Activated T-helper 1 cell treated with anti-CD3 and anti-CD28 coated beads, Interleukin-12 subunit alpha, Interleukin-12 subunit beta, Interleukin-2, Interleukin-4 antibody, amounts not matched to agents 30 ng/mL and 10 ng/mL and 1 ng/mL, durations not matched to agents 14 hours and 24 hours and 36 hours (primary cell): ENCODE results near the gene WDR73. TPM values are rescaled to one million over a fixed set of nuclear protein-coding genes. Genes with fewer than 3 reads are reported as not detected.
"Not testable (repeated sequence)": the region's sequence is repeated elsewhere in the genome, so short reads cannot be mapped to it uniquely, and the experiment has no call there.

Experiments used
- DNase-seq: peaks from one replicate; pipeline ENCODE4 v3.0.0; 2021; ENCODE audit warnings: low spot score
- H3K27ac Mint-ChIP-seq: one replicate; pipeline ENCODE4 v1.8.0; 2021; ENCODE audit warnings: mild to moderate bottlenecking, mixed read lengths
- H3K27me3 Mint-ChIP-seq: one replicate; pipeline ENCODE4 v1.8.0; 2022; ENCODE audit warnings: mild to moderate bottlenecking, moderate library complexity, mixed read lengths; ENCODE audit not compliant: insufficient read depth
- H3K36me3 Mint-ChIP-seq: one replicate; pipeline ENCODE4 v1.8.0; 2021; ENCODE audit warnings: low read depth, mixed read lengths
- H3K4me1 Mint-ChIP-seq: one replicate; pipeline ENCODE4 v1.8.0; 2021; ENCODE audit warnings: low read depth, mixed read lengths
- H3K4me3 Mint-ChIP-seq: one replicate; pipeline ENCODE4 v1.8.0; 2021; ENCODE audit warnings: mild to moderate bottlenecking, moderate library complexity, mixed read lengths
- H3K9me3 Mint-ChIP-seq: one replicate; pipeline ENCODE4 v1.8.0; 2021; ENCODE audit warnings: mixed read lengths
- intact Hi-C: fragments of 100-400 bp; cut with micrococcal nuclease; formaldehyde crosslinking; loops from one replicate; pipeline ENCODE4 v1.15.1; 2024
- total RNA-seq: library from RNA; stranded (reverse); gene quantifications from 2 replicates; pipeline ENCODE4 v1.2.3, GENCODE V29; 2022

Gene WDR73
- total RNA-seq, 1 donor from 2014 or later = 33.5 TPM

DNA sequence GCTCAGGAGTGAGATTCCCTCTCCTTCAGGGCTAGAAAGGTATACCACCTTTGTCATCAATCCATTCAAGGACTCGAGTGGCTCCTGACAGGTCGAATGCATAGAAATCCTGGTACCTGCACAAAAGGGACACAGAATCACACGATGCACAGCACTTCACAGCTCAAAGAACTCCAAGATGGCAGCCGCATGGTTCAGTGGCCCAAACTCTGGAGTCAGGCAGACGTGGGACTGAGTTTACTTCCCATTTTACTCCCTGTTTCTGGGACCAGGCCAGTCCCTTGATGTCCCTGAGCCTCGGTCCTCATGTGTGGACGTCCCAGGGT, 536 bp downstream of the WDR73 start:
- Mint-ChIP-seq H3K27ac (peak overlapping the region; percentile 96), H3K4me3 (peak overlapping the region; percentile 99), H3K9me3 (no peaks in the 10 kb centered on the region), H3K27me3 (no peaks in the 10 kb centered on the region), H3K36me3 (peaks cover 17% of the 10 kb centered on the region), H3K4me1 (peaks cover 37% of the 10 kb centered on the region)
- no peak for DNase-seq
- intact Hi-C loops = no loop called here

DNA sequence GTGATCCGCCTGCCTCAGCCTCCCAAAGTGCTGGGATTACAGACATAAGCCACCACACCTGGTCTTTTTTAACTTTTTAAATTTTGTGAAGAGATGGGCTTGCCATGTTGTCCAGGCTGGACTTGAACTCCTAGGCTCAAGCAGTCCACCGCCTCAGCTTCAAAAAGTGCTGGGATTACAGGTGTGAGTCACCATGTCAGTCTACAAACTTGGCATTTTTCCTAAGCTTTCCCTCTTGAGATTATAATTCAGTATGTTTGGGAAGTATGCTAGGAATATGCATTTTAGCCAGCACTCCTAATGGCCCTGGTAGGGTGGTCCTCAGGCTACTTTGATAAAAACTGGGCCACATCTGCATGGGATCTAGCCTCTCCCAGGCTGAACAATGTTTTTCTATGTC, 4.4 kb downstream of the WDR73 start:
- H3K9me3 Mint-ChIP-seq = no peaks in the 10 kb centered on the region
- no peak for DNase-seq
- peaks cover 35% of the 10 kb centered on the region for H3K4me1 Mint-ChIP-seq
- intact Hi-C loops = no loop called here
- H3K36me3 Mint-ChIP-seq = peaks cover 36% of the 10 kb centered on the region
- no peak overlapping the region for H3K27ac Mint-ChIP-seq
- no peaks in the 10 kb centered on the region for H3K27me3 Mint-ChIP-seq
- H3K4me3 Mint-ChIP-seq = no peak overlapping the region

DNA sequence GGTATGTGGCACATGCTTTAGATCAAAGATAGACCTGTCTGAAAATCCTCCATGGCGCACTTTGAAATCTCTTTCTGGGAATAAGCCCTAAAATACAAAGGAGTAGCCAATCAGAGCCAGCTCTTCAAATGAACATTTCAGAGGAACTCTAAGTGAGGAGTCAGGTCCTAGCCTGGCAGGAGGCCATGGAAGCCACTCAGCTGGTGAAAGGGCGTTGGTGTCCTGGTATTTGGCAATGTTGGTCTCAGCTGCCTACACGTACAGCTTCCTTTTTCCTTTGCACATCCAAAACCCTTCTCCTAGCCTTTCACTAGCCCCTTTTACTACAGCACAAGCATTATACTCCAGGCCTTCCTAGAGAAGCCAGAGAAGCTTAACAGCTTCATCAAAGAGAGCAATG, 5.5 kb downstream of the WDR73 start:
- H3K27ac Mint-ChIP-seq = no peak overlapping the region
- H3K36me3 Mint-ChIP-seq = peaks cover 40% of the 10 kb centered on the region
- intact Hi-C loops = no loop called here

DNA sequence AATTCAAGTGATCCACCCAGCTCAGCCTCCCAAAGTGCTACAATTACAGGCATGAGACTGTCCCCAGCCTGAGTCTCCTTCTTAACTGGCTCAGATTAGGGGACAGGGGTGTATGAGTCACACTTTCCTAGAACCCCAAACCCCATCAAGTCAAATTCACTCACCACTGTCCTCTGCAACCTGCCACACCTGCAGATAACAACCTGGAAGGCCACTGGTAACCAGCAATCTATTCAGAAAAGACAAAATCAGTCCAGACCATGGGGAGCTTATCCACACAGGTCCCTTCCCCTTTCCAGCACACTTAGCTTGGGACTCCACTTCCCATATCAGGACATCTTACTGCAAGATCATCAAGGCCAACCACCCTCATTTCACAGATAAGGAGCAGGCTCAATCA, 6.4 kb downstream of the WDR73 start:
- H3K27me3 Mint-ChIP-seq = no peaks in the 10 kb centered on the region
- peaks cover 28% of the 10 kb centered on the region for H3K4me1 Mint-ChIP-seq
- intact Hi-C loops = no loop called here
- H3K4me3 Mint-ChIP-seq = no peak overlapping the region
- H3K27ac Mint-ChIP-seq = no peak overlapping the region
- DNase-seq = no peak
- no peaks in the 10 kb centered on the region for H3K9me3 Mint-ChIP-seq
- H3K36me3 Mint-ChIP-seq = peaks cover 45% of the 10 kb centered on the region

More for the DNA sequence above, 5.5 kb downstream of the WDR73 start:
- Mint-ChIP-seq H3K9me3 (no peaks in the 10 kb centered on the region), H3K4me3 (no peak overlapping the region), H3K27me3 (no peaks in the 10 kb centered on the region), H3K4me1 (peaks cover 29% of the 10 kb centered on the region)
- no peak for DNase-seq

DNA sequence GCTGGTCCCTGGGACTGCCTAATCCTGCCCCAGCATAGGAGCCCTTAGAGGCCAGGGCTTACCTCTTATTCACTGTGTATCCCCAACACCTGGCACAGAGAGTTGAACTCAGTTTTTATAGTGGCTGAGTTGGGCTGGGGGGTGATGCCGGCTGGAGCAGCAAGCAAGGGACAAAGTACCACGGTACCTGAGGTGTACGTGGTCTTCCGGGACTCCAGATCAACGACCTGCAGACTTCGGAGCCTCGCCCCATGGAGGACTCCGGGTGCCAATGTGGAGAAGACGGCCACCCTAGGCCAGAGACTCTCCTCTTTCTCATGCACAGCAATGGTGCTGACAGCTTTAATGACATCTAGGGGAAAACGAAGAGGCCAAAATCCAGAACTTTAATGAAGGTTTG, 8.1 kb downstream of the WDR73 start:
- no peak for DNase-seq
- intact Hi-C loops = no loop called here
- Mint-ChIP-seq H3K36me3 (peaks cover 38% of the 10 kb centered on the region), H3K27me3 (no peaks in the 10 kb centered on the region), H3K4me1 (peaks cover 16% of the 10 kb centered on the region), H3K4me3 (no peak overlapping the region), H3K9me3 (no peaks in the 10 kb centered on the region), H3K27ac (no peak overlapping the region)

DNA sequence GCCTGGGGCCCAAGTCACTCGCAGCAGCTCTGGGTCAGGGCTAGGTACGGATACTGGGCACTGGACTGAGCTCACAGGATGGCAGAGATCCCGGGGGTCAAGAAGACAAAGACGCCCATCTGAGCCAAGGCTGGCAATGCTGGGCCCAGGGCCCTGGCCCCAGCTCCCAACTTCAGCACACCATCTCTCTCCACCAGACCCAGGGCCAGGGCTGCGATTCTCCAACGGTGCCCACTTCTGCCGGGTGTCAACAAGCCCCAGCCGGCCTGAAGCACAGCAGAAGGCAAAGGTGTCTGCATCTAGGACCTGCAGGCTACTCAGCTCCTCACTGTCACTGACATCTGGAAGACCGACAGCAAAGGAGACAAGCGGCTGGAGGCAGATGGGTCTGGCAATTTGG, 8.6 kb downstream of the WDR73 start:
- intact Hi-C loops = no loop called here
- no peak overlapping the region for H3K4me3 Mint-ChIP-seq
- H3K9me3 Mint-ChIP-seq = no peaks in the 10 kb centered on the region
- H3K4me1 Mint-ChIP-seq = peaks cover 16% of the 10 kb centered on the region
- H3K27me3 Mint-ChIP-seq = no peaks in the 10 kb centered on the region
- H3K27ac Mint-ChIP-seq = peak overlapping the region; percentile 40
- peaks cover 42% of the 10 kb centered on the region for H3K36me3 Mint-ChIP-seq
- DNase-seq = no peak

DNA sequence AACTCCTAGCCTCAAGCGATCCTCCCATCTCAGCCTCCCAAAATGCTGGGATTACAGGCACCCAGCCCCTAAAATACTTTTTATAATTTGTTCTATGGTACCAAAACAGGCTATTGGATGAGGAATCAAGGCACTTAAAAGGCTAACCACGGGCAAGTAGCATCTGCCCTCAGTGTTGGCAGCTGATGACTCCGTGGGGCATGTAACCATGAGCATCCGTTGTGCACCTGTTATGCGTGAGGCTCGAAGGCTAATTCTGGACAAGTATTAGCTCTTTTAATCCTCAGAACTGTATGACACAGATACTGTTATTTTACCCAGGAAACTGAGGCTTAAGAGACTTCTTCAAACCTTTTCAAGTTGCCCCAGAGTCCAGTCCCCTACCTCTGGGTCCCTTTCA, 10.2 kb downstream of the WDR73 start:
- peaks cover 46% of the 10 kb centered on the region for H3K36me3 Mint-ChIP-seq
- H3K27ac Mint-ChIP-seq = no peak overlapping the region

DNA sequence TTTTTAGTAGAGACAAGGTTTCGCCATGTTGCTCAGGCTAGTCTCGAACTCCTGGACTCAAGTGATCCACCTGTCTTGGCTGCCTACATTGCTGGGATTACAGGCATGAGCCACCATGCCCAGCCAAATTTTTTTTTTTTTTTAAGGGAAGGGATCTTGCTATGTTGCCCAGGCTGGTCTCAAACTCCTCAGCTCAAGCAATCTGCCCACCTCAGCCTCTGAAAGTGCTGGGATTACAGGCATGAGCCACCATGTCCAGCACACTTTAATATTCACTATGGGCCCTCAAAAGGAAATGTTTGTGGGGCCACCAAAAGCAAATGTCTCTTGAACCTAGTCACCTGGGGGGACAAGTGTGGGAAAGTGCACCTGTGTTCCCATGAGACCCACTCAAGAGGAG, 11.4 kb downstream of the WDR73 start:
- H3K36me3 Mint-ChIP-seq = peaks cover 48% of the 10 kb centered on the region
- H3K9me3 Mint-ChIP-seq, DNase-seq, H3K27ac Mint-ChIP-seq, H3K4me3 Mint-ChIP-seq, H3K4me1 Mint-ChIP-seq, intact Hi-C loops, H3K27me3 Mint-ChIP-seq: not testable (repeated sequence)

More for the DNA sequence above, 10.2 kb downstream of the WDR73 start:
- Mint-ChIP-seq H3K9me3 (no peaks in the 10 kb centered on the region), H3K27me3 (no peaks in the 10 kb centered on the region), H3K4me1 (peaks cover 11% of the 10 kb centered on the region), H3K4me3 (no peak overlapping the region)
- DNase-seq = no peak
- intact Hi-C loops = no loop called here

DNA sequence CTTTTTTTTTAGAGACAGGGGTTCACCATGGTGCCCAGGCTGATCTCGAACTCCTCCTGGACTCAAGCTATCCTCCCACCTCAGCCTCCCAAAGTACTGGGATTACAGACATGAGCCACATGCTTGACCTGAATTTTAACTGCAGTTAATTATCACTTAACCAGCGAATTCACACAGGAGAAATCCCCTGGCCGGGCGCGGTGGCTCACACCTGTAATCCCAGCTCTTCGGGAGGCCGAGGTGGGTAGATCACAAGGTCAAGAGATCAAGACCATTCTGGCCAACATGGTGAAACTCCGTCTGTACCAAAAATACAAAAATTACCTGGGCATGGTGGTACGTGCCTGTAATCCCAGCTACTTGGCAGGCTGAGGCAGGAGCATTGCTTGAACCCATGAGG, 12.2 kb downstream of the WDR73 start:
- H3K4me1 Mint-ChIP-seq, H3K27ac Mint-ChIP-seq, H3K4me3 Mint-ChIP-seq, intact Hi-C loops, DNase-seq, H3K27me3 Mint-ChIP-seq, H3K9me3 Mint-ChIP-seq: not testable (repeated sequence)
- peaks cover 49% of the 10 kb centered on the region for H3K36me3 Mint-ChIP-seq

DNA sequence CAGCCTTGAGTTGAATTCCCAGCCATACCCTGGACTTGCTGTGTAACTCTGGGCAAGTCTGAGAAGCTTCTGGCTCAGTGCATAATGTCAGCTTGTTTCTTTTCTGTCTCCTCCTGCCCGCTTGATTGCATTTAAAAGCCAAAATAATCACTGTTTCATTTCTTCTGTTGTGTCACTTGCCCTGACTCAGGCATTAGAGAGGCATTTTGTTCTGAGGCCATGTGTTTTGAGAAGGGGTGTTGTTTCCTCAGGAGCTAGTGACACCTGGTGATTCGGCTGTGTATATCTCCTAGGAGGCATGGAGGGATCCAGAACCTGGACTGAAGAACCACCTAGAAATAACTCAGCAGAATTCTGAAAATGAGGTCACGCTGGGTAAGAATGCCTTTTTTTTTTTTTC, 16.0 kb downstream of the WDR73 start:
- Mint-ChIP-seq H3K9me3 (no peaks in the 10 kb centered on the region), H3K36me3 (peaks cover 45% of the 10 kb centered on the region), H3K4me1 (peaks cover 32% of the 10 kb centered on the region), H3K27me3 (no peaks in the 10 kb centered on the region), H3K27ac (no peak overlapping the region), H3K4me3 (peak overlapping the region; percentile 2)
- DNase-seq = no peak
- intact Hi-C loops = no loop called here

DNA sequence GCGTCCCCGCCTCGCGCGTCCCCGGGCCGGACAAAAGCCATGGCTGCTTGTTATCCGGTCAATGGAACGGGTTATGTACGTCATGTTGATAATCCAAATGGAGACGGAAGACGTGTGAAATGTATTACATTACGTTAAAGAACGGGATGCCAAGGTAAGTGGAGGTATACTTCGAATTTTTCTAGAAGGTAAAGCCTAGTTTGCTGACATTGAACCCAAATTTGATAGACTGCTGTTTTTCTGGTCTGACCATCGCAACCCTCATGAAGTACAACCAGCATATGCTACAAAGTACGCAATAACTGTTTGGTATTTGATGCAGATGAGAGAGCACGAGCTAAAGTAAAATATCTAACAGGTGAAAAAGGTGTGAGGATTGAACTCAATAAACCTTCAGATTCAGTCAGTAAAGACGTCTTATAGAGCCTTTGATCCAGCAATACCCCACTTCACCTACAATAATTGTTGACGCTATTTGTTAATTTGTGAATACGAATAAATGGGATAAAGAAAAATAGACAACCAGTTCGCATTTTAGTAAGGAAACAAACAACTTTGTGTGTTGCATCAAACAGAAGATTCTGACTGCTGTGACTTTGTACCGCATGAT, 19.8 kb downstream of the WDR73 start:
- DNase-seq = no peak
- peaks cover 57% of the 10 kb centered on the region for H3K4me1 Mint-ChIP-seq
- no peaks in the 10 kb centered on the region for H3K27me3 Mint-ChIP-seq
- intact Hi-C loops = loop anchor here (5.0 kb wide), 1 partner anchor 33 kb away; no protein-coding TSS in a partner anchor
- peaks cover 32% of the 10 kb centered on the region for H3K36me3 Mint-ChIP-seq
- H3K4me3 Mint-ChIP-seq = peak overlapping the region; percentile 90
- no peaks in the 10 kb centered on the region for H3K9me3 Mint-ChIP-seq
- H3K27ac Mint-ChIP-seq = peak overlapping the region; percentile 80

DNA sequence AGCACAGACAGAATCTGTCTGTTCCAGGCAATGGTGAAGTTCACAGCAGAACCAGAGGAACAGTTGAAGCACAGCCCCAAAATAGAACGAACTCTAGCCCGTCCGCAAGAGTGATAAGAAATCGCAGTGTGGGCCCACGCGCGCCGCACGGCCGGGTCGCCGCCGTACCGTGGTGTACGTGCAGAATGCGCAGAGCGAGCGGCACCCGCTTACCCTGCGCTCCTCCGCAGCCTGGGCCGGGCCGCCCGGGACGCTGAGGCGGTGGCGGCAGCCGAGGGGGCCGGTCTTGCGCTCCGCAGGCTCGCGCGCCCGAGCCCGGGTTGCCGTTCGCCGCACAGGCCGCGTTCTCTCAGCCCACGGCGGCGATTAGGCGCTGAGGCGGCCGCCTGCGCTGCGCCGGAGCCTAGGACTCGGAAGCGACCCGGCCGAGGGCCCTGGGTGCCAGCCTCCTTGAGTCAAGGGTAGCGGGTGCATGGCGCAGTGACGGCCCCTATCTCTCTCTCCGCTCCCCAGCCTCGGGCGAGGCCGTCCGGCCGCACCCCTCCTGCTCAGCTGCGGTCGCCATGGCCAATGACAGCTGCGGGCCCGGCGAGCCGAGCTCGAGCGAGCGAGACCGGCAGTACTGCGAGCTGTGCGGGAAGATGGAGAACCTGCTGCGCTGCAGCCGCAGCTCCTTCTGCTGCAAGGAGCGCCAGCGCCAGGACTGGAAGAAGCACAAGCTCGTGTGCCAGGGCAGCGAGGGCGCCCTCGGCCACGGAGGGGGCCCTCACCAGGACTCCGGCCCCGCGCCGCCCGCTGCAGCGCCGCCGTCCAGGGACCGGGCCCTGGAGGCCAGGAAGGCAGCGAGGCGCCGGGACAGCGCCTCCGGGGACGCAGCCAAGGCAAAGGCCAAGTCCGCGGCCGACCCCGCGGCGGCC, 20.5 kb downstream of the WDR73 start:
- peak overlapping the region; percentile 95 for H3K4me3 Mint-ChIP-seq
- H3K4me1 Mint-ChIP-seq = peaks cover 57% of the 10 kb centered on the region
- peak; percentile 60 for DNase-seq
- peak overlapping the region; percentile 98 for H3K27ac Mint-ChIP-seq
- peaks cover 28% of the 10 kb centered on the region for H3K36me3 Mint-ChIP-seq
- intact Hi-C loops = loop anchor here (1.0 to 5.0 kb wide), 3 partner anchors 21 to 347 kb away; partner anchors contain the start of genes PDE8A and WDR73
- H3K27me3 Mint-ChIP-seq = no peaks in the 10 kb centered on the region
- H3K9me3 Mint-ChIP-seq = no peaks in the 10 kb centered on the region

DNA sequence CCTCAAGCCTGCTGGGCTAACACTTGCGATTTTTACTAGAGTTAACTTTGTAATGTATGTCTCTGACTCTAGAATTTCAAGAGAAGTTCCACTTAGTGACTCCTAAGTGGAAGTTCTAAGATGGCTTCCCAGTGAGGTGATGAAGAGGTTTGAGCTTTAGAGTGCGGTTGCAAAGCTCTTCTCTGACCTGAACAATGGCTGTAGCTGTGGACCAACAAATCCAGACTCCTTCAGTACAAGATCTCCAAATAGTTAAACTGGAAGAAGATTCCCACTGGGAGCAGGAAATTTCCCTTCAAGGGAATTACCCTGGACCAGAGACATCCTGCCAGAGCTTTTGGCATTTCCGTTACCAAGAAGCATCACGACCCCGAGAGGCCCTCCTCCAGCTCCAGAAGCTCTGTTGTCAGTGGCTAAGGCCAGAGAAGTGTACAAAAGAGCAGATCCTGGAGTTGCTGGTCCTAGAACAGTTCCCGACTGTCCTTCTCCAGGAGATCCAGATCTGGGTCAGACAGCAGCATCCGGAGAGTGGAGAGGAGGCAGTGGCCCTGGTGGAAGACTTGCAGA, 22.3 kb downstream of the WDR73 start:
- Mint-ChIP-seq H3K4me3 (peak overlapping the region; percentile 95), H3K9me3 (no peaks in the 10 kb centered on the region), H3K27me3 (no peaks in the 10 kb centered on the region), H3K4me1 (peaks cover 48% of the 10 kb centered on the region), H3K36me3 (peaks cover 16% of the 10 kb centered on the region), H3K27ac (peak overlapping the region; percentile 97)
- DNase-seq = no peak
- intact Hi-C loops = loop anchor here (1.0 to 5.0 kb wide), 7 partner anchors 31 to 349 kb away; partner anchors contain the start of genes PDE8A and SEC11A
